GM19025 (cell line): ENCODE data around the gene ZNF593OS.

Source experiments
- ATAC-seq: cut with Tn5 transposase; IDR thresholded peaks from one replicate; pipeline ENCODE4 v1.9.1; 2021; ENCODE audit warnings: mild to moderate bottlenecking, low read depth, moderate library complexity; ENCODE audit not compliant: unreplicated experiment

ZNF593OS gene

GRCh38 chr1:26129778-26130177 is 41.9 kb downstream of the ZNF593OS start:
- no peak for ATAC-seq

DNA sequence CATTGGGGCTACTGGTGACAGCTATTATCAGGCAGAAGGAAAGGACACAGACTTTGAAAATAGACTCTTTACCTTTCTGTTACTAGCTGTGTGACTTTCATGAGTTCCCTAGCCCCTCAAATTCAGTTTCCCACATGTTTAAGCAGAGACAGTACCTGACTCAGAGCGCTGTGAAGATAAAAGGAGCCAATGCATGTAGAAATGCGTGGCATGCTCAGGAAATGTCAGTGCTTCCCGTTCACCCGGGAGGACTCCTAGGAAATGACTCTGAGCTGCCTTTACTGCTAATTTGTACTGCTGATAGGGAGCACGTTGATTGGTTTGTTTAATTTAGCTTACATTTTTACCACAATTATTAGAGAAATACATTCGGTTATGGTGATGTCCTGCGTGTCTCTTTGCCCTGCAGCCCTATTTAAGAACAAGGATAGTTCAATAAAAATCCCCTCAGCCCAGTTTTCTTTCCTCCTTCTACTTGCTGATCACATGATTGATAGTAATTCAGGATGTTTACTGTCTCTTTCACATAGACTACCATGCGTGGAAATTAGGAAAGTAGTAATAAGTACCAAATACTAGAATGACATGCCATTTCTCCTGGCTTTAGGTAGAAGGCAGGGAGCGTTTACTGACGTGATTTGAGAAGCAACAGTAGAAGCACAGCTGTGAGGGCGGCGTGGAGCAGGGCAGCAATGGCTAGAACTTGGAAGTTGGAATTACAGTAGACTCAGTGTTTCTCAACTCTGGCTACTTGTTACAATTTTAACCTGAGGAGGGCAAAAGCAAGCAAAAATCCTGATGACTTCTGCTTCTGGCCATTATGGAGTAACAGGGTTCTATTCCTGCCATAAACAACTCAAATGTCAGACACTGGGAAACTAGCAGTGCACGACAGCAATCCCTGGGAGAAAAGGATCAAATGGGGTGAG is 44.1 kb downstream of the ZNF593OS start:
- ATAC-seq: no peak

DNA sequence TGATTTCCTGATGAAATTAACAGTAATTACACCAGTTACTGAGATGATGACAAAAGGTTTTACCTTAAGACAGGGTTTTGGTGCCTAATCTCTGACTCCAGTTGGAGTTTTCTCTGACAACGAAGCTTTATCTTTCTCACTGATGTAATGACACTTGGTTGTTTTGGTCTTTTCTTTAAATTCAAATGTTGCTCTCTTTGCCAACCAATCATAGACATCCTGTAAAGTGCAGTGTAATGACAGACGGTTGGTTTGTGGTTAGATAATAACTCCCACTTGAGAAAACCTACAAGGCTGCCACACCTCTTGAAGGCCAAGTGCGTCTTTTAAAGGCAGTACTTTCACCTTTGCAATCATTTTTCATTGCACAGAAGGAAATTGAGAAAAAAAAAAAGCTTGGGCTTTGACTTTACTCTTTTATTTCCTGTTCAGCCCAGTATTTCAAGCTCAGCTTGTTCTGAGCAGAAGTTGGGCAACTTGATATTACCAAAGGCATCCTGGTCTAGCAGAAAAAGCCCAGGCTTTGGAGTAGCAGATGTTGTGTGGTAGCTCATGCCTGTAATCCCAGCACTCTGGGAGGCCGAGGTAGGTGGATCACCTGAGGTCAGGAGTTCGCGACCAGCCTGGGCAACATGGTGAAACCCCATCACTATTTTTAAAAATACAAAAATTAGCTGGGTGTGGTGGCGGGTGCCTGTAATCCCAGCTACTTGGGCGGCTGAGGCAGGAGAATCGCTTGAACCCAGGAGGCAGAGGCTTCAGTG is 45.1 kb downstream of the ZNF593OS start:
- ATAC-seq: peak; percentile 81

GRCh38 chr1:26125946-26126320 is 45.7 kb downstream of the ZNF593OS start:
- ATAC-seq: no peak

DNA sequence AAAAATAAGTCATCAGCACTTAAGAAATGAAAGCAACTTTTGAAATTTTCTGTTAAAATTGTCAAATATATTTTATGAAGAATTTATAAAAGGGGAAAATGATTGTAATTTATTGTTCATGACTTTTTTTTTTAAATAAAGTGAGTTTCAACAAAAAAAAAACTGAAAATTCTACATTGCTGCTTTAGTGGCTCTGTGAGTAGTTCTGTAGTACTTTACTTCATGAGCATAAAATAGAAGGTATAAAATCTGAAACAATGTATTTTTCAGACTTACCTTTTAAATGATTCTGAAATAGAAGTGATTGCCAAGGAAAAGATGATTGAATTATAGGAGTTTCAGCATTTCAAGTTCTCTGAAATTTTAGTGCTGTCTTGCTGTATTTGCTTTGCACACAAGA is 46.2 kb downstream of the ZNF593OS start:
- no peak for ATAC-seq

GRCh38 chr1:26124418-26125331 is 47.0 kb downstream of the ZNF593OS start:
- no peak for ATAC-seq

DNA sequence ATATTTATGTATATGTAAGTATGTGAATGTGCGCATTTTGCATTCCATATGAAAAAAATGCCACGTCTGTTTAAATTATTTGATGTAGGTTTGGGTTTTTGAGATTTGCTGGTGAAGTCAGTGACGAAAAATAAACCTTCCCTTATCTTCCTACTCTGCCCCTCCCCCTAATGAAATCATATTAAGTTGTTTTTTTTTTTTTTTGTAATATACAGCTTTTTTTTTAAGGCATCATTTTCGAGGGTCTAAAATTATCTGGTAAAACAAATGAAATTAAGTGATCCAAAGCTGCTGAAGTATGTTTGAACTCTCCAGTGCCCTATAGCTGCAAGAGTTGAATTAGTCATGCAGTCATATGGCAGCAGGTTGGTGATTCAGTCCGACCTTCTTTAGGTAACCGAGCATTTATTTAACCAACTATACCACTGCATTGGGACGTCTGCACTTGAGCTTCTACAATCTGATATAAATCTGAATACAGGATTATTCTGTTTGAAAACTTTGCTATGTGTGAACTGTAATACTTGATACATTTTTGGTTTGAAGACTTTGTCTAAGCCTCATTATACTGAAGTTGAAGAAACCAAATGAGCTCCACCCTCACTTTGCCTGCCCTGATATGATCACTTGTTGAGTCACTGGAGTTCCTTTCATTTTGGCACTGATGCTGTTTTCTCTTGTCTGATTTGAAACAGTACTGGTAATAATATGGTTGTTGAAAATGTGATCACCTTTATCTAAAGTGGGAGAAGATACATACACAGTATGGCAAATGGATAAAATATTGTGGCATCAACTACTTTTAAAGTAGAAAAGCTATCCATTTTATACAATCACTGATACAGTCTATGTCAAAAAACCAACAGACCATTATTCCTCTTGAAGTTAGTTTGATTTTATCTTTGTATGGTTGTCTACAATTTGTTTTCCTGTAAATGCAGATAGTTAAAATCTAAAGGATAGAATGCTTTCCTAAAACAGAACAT is 48.4 kb downstream of the ZNF593OS start:
- ATAC-seq: no peak

DNA sequence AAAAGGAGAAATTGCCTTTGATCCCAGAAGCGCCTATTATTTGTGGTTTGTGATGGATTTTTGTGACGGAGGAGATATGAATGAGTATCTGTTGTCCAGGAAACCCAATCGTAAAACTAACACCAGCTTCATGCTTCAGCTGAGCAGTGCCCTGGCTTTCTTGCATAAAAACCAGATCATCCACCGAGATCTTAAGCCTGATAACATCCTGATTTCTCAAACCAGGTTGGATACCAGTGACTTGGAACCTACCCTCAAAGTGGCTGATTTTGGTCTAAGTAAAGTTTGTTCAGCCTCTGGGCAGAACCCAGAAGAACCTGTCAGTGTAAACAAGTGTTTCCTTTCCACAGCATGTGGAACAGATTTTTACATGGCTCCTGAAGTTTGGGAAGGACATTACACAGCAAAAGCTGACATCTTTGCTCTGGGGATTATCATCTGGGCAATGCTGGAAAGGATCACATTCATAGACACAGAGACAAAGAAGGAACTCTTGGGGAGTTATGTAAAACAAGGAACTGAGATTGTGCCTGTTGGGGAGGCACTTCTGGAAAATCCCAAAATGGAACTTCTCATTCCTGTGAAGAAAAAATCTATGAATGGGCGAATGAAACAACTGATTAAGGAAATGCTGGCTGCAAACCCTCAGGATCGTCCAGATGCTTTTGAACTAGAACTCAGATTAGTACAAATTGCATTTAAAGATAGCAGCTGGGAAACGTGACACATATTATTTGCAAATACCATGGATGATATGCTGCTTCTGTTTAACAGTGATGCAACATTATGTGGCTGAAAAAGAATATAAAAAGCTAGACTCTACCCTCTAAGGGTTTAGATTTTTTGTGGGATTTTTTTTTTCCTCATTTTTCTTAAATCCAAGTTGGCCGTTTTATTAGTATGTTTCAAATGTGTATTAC is 49.5 kb downstream of the ZNF593OS start:
- ATAC-seq: no peak

- ATAC-seq: no peak
These were observed 51.6 kb downstream of the ZNF593OS start for GRCh38 chr1:26119892-26120608.
